Measurements from ENCODE around the gene NUP62CL.

DNA sequence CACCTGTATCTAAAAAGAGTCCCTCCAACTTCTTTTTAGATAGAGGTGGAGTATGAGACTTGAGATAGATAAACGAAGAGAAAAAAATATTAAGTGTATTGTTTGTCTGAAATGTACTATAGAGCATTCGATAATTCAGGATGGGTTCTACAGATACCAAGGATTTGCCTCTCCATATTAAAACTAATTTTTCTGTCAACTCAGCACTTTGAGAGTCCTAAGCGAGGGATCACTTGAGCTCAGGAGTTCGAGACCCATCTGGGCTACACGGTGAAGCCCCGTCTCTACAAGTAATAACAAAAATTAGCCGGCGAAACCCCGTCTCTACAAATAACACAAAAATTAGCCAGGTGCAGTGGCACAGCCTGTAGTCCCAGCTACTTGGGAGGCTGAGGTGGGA, 1.7 kb upstream of the NUP62CL start:
- TF ChIP-seq, protein P1, sequence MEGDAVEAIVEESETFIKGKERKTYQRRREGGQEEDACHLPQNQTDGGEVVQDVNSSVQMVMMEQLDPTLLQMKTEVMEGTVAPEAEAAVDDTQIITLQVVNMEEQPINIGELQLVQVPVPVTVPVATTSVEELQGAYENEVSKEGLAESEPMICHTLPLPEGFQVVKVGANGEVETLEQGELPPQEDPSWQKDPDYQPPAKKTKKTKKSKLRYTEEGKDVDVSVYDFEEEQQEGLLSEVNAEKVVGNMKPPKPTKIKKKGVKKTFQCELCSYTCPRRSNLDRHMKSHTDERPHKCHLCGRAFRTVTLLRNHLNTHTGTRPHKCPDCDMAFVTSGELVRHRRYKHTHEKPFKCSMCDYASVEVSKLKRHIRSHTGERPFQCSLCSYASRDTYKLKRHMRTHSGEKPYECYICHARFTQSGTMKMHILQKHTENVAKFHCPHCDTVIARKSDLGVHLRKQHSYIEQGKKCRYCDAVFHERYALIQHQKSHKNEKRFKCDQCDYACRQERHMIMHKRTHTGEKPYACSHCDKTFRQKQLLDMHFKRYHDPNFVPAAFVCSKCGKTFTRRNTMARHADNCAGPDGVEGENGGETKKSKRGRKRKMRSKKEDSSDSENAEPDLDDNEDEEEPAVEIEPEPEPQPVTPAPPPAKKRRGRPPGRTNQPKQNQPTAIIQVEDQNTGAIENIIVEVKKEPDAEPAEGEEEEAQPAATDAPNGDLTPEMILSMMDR (tag by site-specific recombination; IDR thresholded peaks at IDR 0.05) = no peak
- no peak for TF ChIP-seq MZF1 (tag by site-specific recombination; IDR thresholded peaks at IDR 0.05; ENCODE audit: borderline replicate concordance)
- TF ChIP-seq, protein P2, sequence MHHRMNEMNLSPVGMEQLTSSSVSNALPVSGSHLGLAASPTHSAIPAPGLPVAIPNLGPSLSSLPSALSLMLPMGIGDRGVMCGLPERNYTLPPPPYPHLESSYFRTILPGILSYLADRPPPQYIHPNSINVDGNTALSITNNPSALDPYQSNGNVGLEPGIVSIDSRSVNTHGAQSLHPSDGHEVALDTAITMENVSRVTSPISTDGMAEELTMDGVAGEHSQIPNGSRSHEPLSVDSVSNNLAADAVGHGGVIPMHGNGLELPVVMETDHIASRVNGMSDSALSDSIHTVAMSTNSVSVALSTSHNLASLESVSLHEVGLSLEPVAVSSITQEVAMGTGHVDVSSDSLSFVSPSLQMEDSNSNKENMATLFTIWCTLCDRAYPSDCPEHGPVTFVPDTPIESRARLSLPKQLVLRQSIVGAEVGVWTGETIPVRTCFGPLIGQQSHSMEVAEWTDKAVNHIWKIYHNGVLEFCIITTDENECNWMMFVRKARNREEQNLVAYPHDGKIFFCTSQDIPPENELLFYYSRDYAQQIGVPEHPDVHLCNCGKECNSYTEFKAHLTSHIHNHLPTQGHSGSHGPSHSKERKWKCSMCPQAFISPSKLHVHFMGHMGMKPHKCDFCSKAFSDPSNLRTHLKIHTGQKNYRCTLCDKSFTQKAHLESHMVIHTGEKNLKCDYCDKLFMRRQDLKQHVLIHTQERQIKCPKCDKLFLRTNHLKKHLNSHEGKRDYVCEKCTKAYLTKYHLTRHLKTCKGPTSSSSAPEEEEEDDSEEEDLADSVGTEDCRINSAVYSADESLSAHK (tag by site-specific recombination; IDR thresholded peaks at IDR 0.05) = no peak
- TF ChIP-seq ZNF274 (IDR thresholded peaks at IDR 0.05; ENCODE audit: low read length) = no peak
- TF ChIP-seq ZNF274 (tag by site-specific recombination; IDR thresholded peaks at IDR 0.05; ENCODE audit: borderline replicate concordance) = no peak
- no peak for TF ChIP-seq ZNF785 (tag by site-specific recombination; IDR thresholded peaks at IDR 0.05)
- TF ChIP-seq MYNN (tag by site-specific recombination; IDR thresholded peaks at IDR 0.05; ENCODE audit: borderline replicate concordance) = no peak
- TF ChIP-seq ZNF404 (tag by site-specific recombination; IDR thresholded peaks at IDR 0.05) = no peak

Measured in HEK293 (cell line).